Activated T-cell treated with anti-CD3 and anti-CD28 coated beads, Interleukin-2, amount 50 U/mL, for 1 hour (primary cell): ENCODE data around the gene GNB4.
A peak's percentile ranks its signal among the peaks of the same experiment; 100 is the strongest.

Experiments
- DNase-seq: peaks from one replicate; pipeline ENCODE4 v3.0.0-alpha.2; 2020

Gene GNB4

GRCh38 chr3:179348325-179349013 is 102.8 kb downstream of the GNB4 start:
- no peak for DNase-seq

- peak; percentile 85 for DNase-seq
Measured at GRCh38 chr3:179347345-179348194, 103.7 kb downstream of the GNB4 start, which contains the start of gene MFN1. MFN1 (plus strand) TSS chr3:179347709; CDS start chr3:179348852, 1,143 bp downstream.
